GM12892 (cell line): ENCODE data around the gene NFASC.

Experiments
- POLR2A ChIP-seq: IDR thresholded peaks from 2 replicates; pipeline ENCODE4 v1.6.1; 2011; ENCODE audit warnings: low read depth, low read length, control low read depth
- POLR2AphosphoS5 ChIP-seq: IDR thresholded peaks from 2 replicates; pipeline ENCODE4 v1.6.1; 2011; ENCODE audit warnings: low read depth, low read length, control low read depth
- TAF1 ChIP-seq: IDR thresholded peaks from 2 replicates; pipeline ENCODE4 v1.6.1; 2011; ENCODE audit warnings: low read depth, mild to moderate bottlenecking, control low read depth, low read length, borderline replicate concordance

GRCh38 chr1:204848579-204848978 lies 22.1 kb upstream of the NFASC start:
- TF ChIP-seq POLR2A (no peak), TAF1 (no peak), POLR2AphosphoS5 (no peak)
